Measurements from ENCODE around the gene MPIG6B.

The MPIG6B gene

GRCh38 chr6:31775633-31776484 lies 52.7 kb downstream of the MPIG6B start:
- TF ChIP-seq CTCF (IDR thresholded peaks at IDR 0.05; ENCODE audit: low read depth, low read length, missing control alignments) = no peak
- DNase-seq (ENCODE audit: extremely low read depth, low read depth) = no peak
- H3K4me3 ChIP-seq (replicated peaks; ENCODE audit: low read depth, low read length) = no peak overlapping the region

All from HFF-Myc (cell line).